Ramos (cell line): ENCODE data around the gene PAGE1.
"Not testable (repeated sequence)": the region's sequence is repeated elsewhere in the genome, so short reads cannot be mapped to it uniquely, and the experiment has no call there.

ENCODE experiments used
- in situ Hi-C: fragments of 300-500 bp; cut with MboI; formaldehyde crosslinking; loops from one replicate; pipeline ENCODE4 v1.14.3; 2022; ENCODE audit warnings: low sequenced_read_pairs; ENCODE audit not compliant: unreplicated experiment

The PAGE1 gene, protein sequence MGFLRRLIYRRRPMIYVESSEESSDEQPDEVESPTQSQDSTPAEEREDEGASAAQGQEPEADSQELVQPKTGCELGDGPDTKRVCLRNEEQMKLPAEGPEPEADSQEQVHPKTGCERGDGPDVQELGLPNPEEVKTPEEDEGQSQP

DNA sequence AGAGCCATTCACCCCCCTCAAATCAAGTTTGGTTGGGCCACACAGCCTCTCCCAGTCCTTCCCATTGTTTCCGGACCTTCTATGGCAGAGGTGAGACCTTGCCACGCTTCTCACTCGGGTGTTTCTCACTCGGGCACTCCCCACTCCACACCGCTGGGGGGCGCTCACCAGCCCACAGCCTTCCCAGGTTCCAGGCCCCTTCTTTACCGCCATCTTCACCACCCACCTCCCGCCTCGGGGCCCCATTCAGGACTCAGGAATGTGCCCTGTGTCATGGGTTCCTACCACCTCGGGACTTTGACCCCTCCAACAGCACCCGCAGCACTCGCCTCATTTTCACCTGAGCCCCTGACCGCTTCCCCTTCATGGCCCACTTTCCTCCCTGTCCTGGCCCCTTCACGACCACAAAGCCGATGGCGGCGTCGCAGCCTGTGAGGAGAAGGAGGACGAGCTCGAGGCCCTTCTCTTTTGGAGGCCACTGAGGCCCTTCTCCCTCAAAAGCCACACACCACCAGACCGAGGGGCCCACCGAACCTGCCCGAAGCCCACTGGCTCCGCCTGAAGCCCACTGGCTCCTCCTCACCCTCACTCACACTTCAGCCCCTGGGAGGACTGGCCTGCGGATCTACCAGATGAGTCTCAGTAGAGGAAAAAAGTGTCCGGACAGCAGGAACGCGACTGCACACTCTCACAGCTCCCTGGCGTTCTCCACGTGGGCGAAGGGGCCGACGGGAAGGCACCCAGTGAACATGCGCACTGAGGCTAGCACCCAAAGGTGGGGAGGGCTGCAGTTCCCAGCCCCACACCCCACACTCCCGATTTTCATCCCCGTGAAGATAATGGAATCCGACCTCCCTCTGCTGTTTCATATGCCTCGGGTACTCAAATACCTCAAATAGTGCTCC lies at the start of gene PAGE1:
TSS of gene PAGE1 (minus strand) at position 709 of the 905 bp plus-strand sequence. CDS start 1,214 bp downstream, outside the sequence.
- in situ Hi-C loops, result no loop called here

GRCh38 chrX:49741501-49741900 lies 45.7 kb upstream of the PAGE1 start:
- in situ Hi-C loops, result not testable (repeated sequence)

DNA sequence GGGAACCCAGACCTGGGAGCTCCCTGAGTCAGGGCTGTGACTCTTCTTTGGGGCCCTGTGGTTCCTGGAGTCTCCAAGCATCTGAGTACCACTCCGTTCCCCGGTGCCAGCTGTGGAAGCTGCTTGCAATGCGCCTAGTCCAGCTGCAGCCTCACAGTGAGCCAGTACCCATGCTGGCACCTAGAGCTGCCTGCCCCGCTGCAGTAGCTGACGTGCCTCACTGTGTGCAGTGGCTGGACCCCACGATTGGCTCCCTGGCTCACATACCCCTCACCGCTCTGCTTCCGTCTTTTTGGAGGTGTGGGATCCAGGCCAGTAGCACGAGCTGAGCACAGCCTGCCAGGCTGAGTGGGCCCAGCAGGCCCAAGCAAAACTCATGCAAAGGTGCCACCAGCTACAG lies 32.1 kb upstream of the PAGE1 start:
- in situ Hi-C loops, result no loop called here

GRCh38 chrX:49726966-49727365 lies 31.2 kb upstream of the PAGE1 start:
- in situ Hi-C loops, result no loop called here

- in situ Hi-C loops, result no loop called here
Measured at GRCh38 chrX:49725923-49726904, 30.4 kb upstream of the PAGE1 start.

DNA sequence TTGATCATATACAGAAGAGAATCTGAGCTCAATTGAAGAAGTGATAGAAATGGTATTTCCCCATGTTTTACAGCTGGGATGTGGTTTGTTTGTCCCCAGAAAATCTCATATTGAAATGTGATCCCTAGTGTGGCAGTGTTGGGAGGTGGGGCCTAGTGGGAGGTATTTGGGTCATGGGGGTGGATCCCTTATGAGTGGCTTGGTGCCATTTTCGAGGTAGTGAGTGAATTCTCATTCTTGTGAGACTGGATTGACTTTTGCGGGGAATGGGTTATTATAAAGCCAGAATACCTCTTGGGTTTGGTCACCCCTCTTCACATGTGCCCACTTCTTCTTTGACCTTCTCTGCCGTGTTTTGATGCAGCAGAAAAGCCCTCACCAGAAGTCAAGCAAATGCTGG lies 29.6 kb upstream of the PAGE1 start:
- in situ Hi-C loops, result no loop called here

- in situ Hi-C loops, result not testable (repeated sequence)
Measured at GRCh38 chrX:49720106-49720505, 24.3 kb upstream of the PAGE1 start.

- in situ Hi-C loops, result no loop called here
Measured at GRCh38 chrX:49712577-49712976, 16.8 kb upstream of the PAGE1 start.

GRCh38 chrX:49710744-49711319 lies 15.0 kb upstream of the PAGE1 start:
- in situ Hi-C loops, result no loop called here

- in situ Hi-C loops, result no loop called here
Measured at GRCh38 chrX:49704691-49705404, 9.1 kb upstream of the PAGE1 start.

- in situ Hi-C loops, result no loop called here
Measured at GRCh38 chrX:49701933-49702332, 6.1 kb upstream of the PAGE1 start.

- in situ Hi-C loops, result no loop called here
Measured at GRCh38 chrX:49701323-49701722, 5.5 kb upstream of the PAGE1 start.

DNA sequence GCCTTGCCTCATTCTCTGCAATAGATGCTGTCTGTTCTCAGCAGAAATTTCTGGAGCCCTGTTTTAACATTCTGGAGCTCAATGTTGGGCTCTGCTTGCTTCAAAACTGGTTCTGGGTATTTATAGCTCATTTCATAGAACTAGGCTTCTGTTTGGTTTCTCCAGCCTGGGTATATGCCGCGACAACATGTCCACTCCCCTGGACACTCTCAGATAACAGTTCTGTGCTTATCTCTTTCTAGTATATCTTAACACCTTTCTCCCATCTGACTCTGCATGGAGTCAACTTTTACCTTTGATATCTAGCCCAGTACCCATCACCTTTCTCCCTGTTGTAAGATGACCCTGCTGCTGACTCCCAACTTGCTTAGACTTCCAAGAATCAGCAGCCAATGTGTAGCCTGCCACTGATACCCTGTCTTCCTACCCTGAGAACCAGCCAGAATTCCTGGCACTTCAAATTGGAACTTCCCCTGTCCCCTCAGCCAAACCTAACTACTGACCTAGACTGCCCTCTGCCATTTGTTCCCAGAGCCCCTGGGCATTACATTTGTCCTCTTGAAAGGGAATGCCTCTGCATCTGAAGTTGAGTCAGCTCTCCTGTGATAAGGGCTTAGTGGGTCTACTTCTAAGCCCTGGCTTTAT lies 20.6 kb downstream of the PAGE1 start:
- in situ Hi-C loops, result no loop called here

DNA sequence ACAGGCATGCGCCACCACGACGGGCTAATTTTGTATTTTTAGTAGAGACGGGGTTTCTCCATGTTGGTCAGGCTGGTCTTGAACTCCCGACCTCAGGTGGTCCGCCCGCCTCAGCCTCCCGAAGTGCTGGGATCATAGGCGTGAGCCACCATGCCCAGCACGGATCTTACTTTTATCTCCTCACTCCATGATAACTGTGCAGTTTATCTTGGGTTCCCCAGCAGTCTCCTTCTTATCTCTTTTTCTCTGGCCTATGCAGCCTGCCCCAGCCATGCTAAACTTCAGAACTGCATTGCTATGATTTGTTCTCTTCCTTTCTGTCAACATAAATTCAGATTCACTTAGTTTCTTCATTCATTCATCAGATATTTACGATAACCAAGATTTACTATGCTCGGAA lies 22.4 kb downstream of the PAGE1 start:
- in situ Hi-C loops, result no loop called here

DNA sequence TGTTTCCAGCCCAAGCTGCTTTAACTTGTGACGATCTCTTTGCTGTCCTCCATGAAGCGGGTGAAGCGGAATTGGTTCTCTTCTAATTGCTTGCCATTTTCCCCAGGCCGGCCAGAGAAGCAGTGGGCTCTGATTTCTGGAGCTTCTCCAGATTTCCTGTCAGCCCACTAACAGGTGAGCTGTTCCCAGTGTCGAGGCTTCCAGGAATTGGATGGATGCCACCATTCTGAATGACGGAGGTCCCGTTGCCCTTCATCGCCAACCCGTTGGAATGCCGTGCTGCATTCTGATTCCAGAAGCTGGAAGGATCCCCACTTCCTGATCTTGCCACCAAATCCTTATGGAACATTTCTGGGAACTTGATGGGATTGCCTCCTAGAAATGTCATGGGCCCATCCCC lies 31.0 kb downstream of the PAGE1 start:
- in situ Hi-C loops, result no loop called here

DNA sequence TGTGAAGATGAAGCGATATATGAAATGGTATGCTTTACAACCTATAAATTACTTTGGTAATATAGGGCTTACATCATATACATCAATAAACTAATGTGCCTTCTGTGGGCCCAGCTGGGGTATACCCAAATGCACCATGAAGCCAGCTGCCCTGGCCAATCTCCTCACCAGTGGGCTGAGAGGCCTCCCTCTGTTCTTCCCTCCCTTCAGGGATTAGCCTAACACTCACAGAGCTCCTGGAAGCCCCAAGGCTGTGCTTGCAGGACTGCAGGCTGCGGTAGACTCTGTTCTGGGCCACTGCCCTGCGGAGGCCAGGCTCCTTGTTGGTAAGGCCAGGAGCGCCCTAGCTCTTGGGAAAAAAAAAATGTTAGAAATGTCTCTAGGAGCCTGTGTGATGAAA lies 33.9 kb downstream of the PAGE1 start:
- in situ Hi-C loops, result no loop called here

DNA sequence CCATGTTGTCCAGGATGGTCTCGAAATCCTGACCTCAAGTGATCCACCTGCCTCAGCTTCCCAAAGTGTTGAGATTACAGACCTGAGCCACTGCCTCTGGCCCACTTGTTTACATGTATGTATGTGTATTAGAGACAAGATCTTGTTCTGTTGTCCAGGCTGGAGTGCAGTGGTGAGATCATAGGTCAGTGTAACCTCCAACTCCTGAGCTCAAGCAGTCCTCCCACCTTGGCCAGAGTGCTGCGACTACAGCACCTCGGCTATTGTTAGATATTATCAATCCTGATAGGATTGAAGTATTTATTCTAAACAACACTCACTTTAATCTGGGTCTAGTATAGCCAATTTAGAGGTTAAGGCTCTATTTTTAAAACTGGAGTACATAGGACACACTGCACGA lies 36.0 kb downstream of the PAGE1 start:
- in situ Hi-C loops, result no loop called here

- in situ Hi-C loops, result no loop called here
Measured at GRCh38 chrX:49656533-49656932, 39.3 kb downstream of the PAGE1 start.

GRCh38 chrX:49644991-49645637 lies 50.7 kb downstream of the PAGE1 start:
- in situ Hi-C loops, result no loop called here
